Keratinocyte (primary cell): ENCODE results near the gene FAM20C. TPM values are rescaled to one million over a fixed set of nuclear protein-coding genes. Genes with fewer than 3 reads are reported as not detected.

Experiments used
- DNase-seq: peaks from one replicate; pipeline ENCODE4 v3.0.0-alpha.2; 2011; ENCODE audit warnings: low read depth, missing footprints, low spot score
- FAIRE-seq: peaks from 2 replicates; lab custom pipeline; 2011; peaks lifted over from hg19 to GRCh38; lab: Jason Lieb, UNC
- H2AFZ ChIP-seq: 2 replicates; pipeline ENCODE4 v1.6.0; 2012; ENCODE audit warnings: low read length, control low read depth, inconsistent platforms; ENCODE audit not compliant: control insufficient read depth
- H3K27ac ChIP-seq: 2 replicates; pipeline ENCODE4 v1.5.1; 2011; ENCODE audit warnings: low read length; ENCODE audit not compliant: control insufficient read depth, insufficient read depth
- H3K27me3 ChIP-seq: 3 replicates; pipeline ENCODE4 v1.6.0; 2011; ENCODE audit warnings: low read length; ENCODE audit not compliant: control insufficient read depth, insufficient read depth; ENCODE audit errors: extremely low read depth
- H3K36me3 ChIP-seq, 2 experiments: 2 replicates in 1 of 2; 3 replicates in 1 of 2; pipeline ENCODE4 v1.5.1; 2011; ENCODE audit warnings: low read length in 2 of 2, mild to moderate bottlenecking in 1 of 2; ENCODE audit not compliant: control insufficient read depth in 2 of 2, insufficient read depth in 2 of 2; ENCODE audit errors: extremely low read depth in 1 of 2
- H3K4me1 ChIP-seq: 3 replicates; pipeline ENCODE4 v1.5.1; 2011; ENCODE audit warnings: low read length; ENCODE audit not compliant: control insufficient read depth, insufficient read depth; ENCODE audit errors: extremely low read depth
- H3K4me2 ChIP-seq: 3 replicates; pipeline ENCODE4 v1.6.0; 2011; ENCODE audit warnings: low read depth, low read length; ENCODE audit not compliant: control insufficient read depth, insufficient read depth; ENCODE audit errors: extremely low read depth
- H3K4me3 ChIP-seq, 3 experiments: fragments of 200-600 bp in 1 of 3; sonication (generic) in 1 of 3; 2 replicates in 2 of 3; 3 replicates in 1 of 3; pipeline ENCODE4 v1.5.1; 2011 to 2016; ENCODE audit warnings: low read length in 3 of 3, mild to moderate bottlenecking in 3 of 3, control low read depth in 2 of 3, inconsistent platforms in 1 of 3, low read depth in 1 of 3, mixed read lengths in 1 of 3, mixed run types in 1 of 3, moderate library complexity in 1 of 3; ENCODE audit not compliant: control insufficient read depth in 2 of 3, insufficient read depth in 2 of 3; ENCODE audit errors: extremely low read depth in 1 of 3
- H3K79me2 ChIP-seq: 2 replicates; pipeline ENCODE4 v1.6.0; 2012; ENCODE audit warnings: low read length; ENCODE audit not compliant: control insufficient read depth, insufficient read depth
- H3K9ac ChIP-seq: 3 replicates; pipeline ENCODE4 v1.6.0; 2011; ENCODE audit warnings: low read length; ENCODE audit not compliant: control insufficient read depth, insufficient read depth; ENCODE audit errors: extremely low read depth
- H3K9me1 ChIP-seq: 3 replicates; pipeline ENCODE4 v1.6.0; 2011; ENCODE audit warnings: low read length; ENCODE audit not compliant: control insufficient read depth, insufficient read depth; ENCODE audit errors: extremely low read depth
- H3K9me3 ChIP-seq: 2 replicates; pipeline ENCODE4 v1.5.1; 2012; ENCODE audit warnings: low read depth, low read length; ENCODE audit not compliant: control insufficient read depth
- H4K20me1 ChIP-seq: 3 replicates; pipeline ENCODE4 v1.6.0; 2011; ENCODE audit warnings: low read length; ENCODE audit not compliant: control insufficient read depth, insufficient read depth; ENCODE audit errors: extremely low read depth
- EZH2 ChIP-seq: IDR thresholded peaks from one replicate; pipeline ENCODE4 v1.6.1; 2012; ENCODE audit warnings: inconsistent platforms, mild to moderate bottlenecking, low read length, moderate library complexity
- dilution Hi-C: fragments of 300-500 bp; cut with MboI; formaldehyde crosslinking; loops from one replicate; pipeline ENCODE4 v1.7.0; 2020; ENCODE audit warnings: low sequenced_read_pairs; ENCODE audit not compliant: extremely low pct_ligation_motif_present
- polyA plus RNA-seq, 5 experiments: library from polyadenylated mRNA; depleted of rRNA in 3 of 5; stranded (reverse) in 3 of 5; stranded (forward) in 1 of 5; unstranded in 1 of 5; fragments of >200 nt; gene quantifications; 1 replicate in 1 of 5; 2 replicates in 3 of 5; 3 replicates in 1 of 5; pipeline versions ENCODE4 v1.2.1 to v1.2.3, GENCODE V29; 2011 to 2012; ENCODE audit warnings: missing spikeins in 2 of 5, low read depth in 1 of 5, low replicate concordance in 1 of 5
- TF ChIP-seq, protein P1 (sequence below), 3 experiments: IDR thresholded peaks in 1 of 3; conservative IDR thresholded peaks in 1 of 3; optimal IDR thresholded peaks in 1 of 3; 2 replicates in 2 of 3; 3 replicates in 1 of 3; pipeline versions ENCODE3 to v1.5.1; 2011; ENCODE audit warnings: low read length in 3 of 3, mild to moderate bottlenecking in 3 of 3, moderate library complexity in 2 of 3, control low read depth in 1 of 3, inconsistent platforms in 1 of 3; ENCODE audit not compliant: insufficient read depth in 2 of 3; ENCODE audit errors: extremely low read depth in 1 of 3

The FAM20C gene
- polyA plus RNA-seq, 1 donor (not counting 4 experiments of a cell fraction or from before 2014, with no cell fraction given), result 3.8 TPM

DNA sequence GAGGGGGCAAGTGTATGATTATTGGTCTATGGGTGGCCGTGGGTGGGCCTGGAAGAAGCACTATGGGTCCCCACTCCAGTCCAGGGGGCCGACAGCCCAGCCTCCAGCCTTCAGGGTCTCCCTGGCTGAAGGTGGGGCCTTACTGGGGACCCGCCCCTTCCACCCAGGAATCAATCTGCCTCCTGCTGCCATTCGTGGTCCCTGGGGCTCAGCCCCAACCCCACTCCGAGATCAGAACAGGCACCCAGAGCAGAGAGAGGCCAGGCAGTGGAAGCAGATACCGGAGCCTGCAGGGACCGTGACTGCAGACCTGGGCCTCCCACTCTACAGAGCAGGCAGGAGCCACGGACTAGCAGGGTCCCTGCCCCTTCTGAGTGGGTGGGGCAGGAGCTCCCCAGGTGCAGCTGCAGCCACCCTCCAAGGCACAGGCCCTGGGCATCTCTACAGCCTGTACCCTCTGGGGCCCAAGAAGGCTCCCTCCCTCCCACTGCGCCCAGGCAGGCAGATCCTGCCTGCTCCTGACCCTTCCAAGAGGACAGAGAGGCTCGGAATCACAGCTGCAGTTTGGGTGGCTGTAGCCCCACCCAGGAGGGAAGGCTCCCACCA, 84.0 kb downstream of the FAM20C start:
- dilution Hi-C loops, result no loop called here
- H3K4me3 ChIP-seq, result no peak overlapping the region
- no peak overlapping the region for H2AFZ ChIP-seq
- H3K9me1 ChIP-seq, result no peaks in the 10 kb centered on the region
- H3K79me2 ChIP-seq, result no peaks in the 10 kb centered on the region
- H3K27me3 ChIP-seq, result peaks cover 8% of the 10 kb centered on the region
- TF ChIP-seq, protein P1, sequence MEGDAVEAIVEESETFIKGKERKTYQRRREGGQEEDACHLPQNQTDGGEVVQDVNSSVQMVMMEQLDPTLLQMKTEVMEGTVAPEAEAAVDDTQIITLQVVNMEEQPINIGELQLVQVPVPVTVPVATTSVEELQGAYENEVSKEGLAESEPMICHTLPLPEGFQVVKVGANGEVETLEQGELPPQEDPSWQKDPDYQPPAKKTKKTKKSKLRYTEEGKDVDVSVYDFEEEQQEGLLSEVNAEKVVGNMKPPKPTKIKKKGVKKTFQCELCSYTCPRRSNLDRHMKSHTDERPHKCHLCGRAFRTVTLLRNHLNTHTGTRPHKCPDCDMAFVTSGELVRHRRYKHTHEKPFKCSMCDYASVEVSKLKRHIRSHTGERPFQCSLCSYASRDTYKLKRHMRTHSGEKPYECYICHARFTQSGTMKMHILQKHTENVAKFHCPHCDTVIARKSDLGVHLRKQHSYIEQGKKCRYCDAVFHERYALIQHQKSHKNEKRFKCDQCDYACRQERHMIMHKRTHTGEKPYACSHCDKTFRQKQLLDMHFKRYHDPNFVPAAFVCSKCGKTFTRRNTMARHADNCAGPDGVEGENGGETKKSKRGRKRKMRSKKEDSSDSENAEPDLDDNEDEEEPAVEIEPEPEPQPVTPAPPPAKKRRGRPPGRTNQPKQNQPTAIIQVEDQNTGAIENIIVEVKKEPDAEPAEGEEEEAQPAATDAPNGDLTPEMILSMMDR (optimal IDR thresholded peaks at IDR 0.05 in 1 of 3, IDR thresholded peaks at IDR 0.05 in 1 of 3, conservative IDR thresholded peaks at IDR 0.05 in 1 of 3; ENCODE audit: extremely low read depth in 1 of 3, insufficient read depth in 2 of 3, low read length in 3 of 3), result no peak
- no peak for TF ChIP-seq EZH2
- H3K9ac ChIP-seq, result no peak overlapping the region
- no peaks in the 10 kb centered on the region for H3K4me1 ChIP-seq
- peaks cover 3% of the 10 kb centered on the region for H3K9me3 ChIP-seq
- H3K27ac ChIP-seq, result no peak overlapping the region
- no peaks in the 10 kb centered on the region for H4K20me1 ChIP-seq
- FAIRE-seq, result no peak
- no peaks in the 10 kb centered on the region for H3K36me3 ChIP-seq
- no peak for DNase-seq
- H3K4me2 ChIP-seq, result no peak overlapping the region

DNA sequence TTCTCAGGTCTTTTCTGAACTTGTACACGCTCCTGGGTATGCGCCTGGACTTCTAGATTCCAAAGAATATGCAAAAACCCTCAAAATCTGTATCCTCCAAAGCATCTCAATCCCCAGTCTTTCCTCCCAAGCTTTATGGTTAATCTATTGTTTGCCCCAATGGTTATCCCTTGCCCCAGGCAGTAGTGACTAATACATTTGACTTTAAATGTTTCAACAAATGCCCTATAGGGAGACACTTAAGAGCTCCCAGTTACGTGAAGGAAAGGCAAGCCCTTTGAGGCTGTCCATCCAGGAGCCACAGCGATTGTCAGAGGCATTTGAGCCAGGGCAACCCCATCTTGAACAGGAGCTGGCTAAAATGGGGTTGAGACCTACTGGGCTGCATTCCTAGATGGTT, 84.9 kb downstream of the FAM20C start:
- FAIRE-seq (no peak), DNase-seq (no peak)
- dilution Hi-C loops, result no loop called here
- Histone ChIP-seq H3K4me2 (no peak overlapping the region), H3K4me3 (no peak overlapping the region), H3K36me3 (no peaks in the 10 kb centered on the region), H2AFZ (no peak overlapping the region), H3K27me3 (peaks cover 8% of the 10 kb centered on the region), H4K20me1 (no peaks in the 10 kb centered on the region), H3K9me1 (no peaks in the 10 kb centered on the region), H3K9me3 (peaks cover 3% of the 10 kb centered on the region), H3K27ac (no peak overlapping the region), H3K79me2 (no peaks in the 10 kb centered on the region), H3K9ac (no peak overlapping the region), H3K4me1 (no peaks in the 10 kb centered on the region)
- TF ChIP-seq EZH2, result no peak
- TF ChIP-seq, protein P1 (optimal IDR thresholded peaks at IDR 0.05 in 1 of 3, IDR thresholded peaks at IDR 0.05 in 1 of 3, conservative IDR thresholded peaks at IDR 0.05 in 1 of 3; ENCODE audit: extremely low read depth in 1 of 3, insufficient read depth in 2 of 3, low read length in 3 of 3), result no peak
